ENCODE data around the gene NDUFA6.

The NDUFA6 gene

GRCh38 chr22:42068291-42068690 is 22.3 kb downstream of the NDUFA6 start:
- ChIA-PET POLR2A (no interaction called here), CTCF (interaction anchor here (1.3 kb wide), 1 partner anchor 44 kb away, joined by 3 read pairs; no protein-coding TSS in a partner anchor)
- H3K36me3 ChIP-seq (ENCODE audit: control insufficient read depth in 2 of 2, insufficient read depth in 1 of 2, low read length in 2 of 2): peaks cover 4 to 52% of the 10 kb centered on the region in 2 experiments; a peak in 2 of 3 replicates
- H3K4me3 ChIP-seq (ENCODE audit: low read depth, low read length): no peak overlapping the region
- no peak overlapping the region for H3K27ac ChIP-seq (ENCODE audit: extremely low read depth, low read depth, low read length)
- TF ChIP-seq KLF8 (tag by site-specific recombination; IDR thresholded peaks at IDR 0.05) (no peak), ZNF133 (tag by site-specific recombination; IDR thresholded peaks at IDR 0.05) (0 out of 2 replicates have a peak, but pooled peaks have one; percentile 22)
- H3K9me3 ChIP-seq (ENCODE audit: control insufficient read depth, insufficient read depth, low read depth, low read length): no peaks in the 10 kb centered on the region
- H3K4me1 ChIP-seq (ENCODE audit: control insufficient read depth, insufficient read depth, low read length): peaks cover 2% of the 10 kb centered on the region; the same call in 1 of the 2 replicates

- Histone ChIP-seq H3K27ac (ENCODE audit: extremely low read depth, low read depth, low read length) (no peak overlapping the region), H3K9me3 (ENCODE audit: control insufficient read depth, insufficient read depth, low read depth, low read length) (no peaks in the 10 kb centered on the region), H3K4me1 (ENCODE audit: control insufficient read depth, insufficient read depth, low read length) (peaks cover 2% of the 10 kb centered on the region; the same call in 1 of the 2 replicates), H3K4me3 (ENCODE audit: low read depth, low read length) (no peak overlapping the region), H3K36me3 (ENCODE audit: control insufficient read depth in 2 of 2, insufficient read depth in 1 of 2, low read length in 2 of 2) (peaks cover 4 to 57% of the 10 kb centered on the region in 2 experiments; a peak in 2 of 3 replicates)
- no peak for TF ChIP-seq ZNF558 (tag by site-specific recombination; IDR thresholded peaks at IDR 0.05)
- TF ChIP-seq ZNF266 (tag by site-specific recombination; IDR thresholded peaks at IDR 0.05; ENCODE audit: low read depth): no peak
- TF ChIP-seq SP2 (tag by site-specific recombination; IDR thresholded peaks at IDR 0.05): no peak
- TF ChIP-seq ZNF555 (tag by site-specific recombination; conservative IDR thresholded peaks at IDR 0.05): no peak
- TF ChIP-seq ZBTB6 (tag by site-specific recombination; IDR thresholded peaks at IDR 0.05): no peak
- no peak for TF ChIP-seq ZNF423 (tag by site-specific recombination; IDR thresholded peaks at IDR 0.05)
- no peak for TF ChIP-seq ZNF837 (tag by site-specific recombination; IDR thresholded peaks at IDR 0.05)
- no peak for TF ChIP-seq ZNF670 (tag by site-specific recombination; IDR thresholded peaks at IDR 0.05; ENCODE audit: low read depth)
- TF ChIP-seq ZNF658 (tag by site-specific recombination; IDR thresholded peaks at IDR 0.05): no peak
- TF ChIP-seq YY2 (tag by site-specific recombination; IDR thresholded peaks at IDR 0.05): no peak
- no peak for TF ChIP-seq PRDM6 (tag by site-specific recombination; IDR thresholded peaks at IDR 0.05)
- no peak for TF ChIP-seq KLF8 (tag by site-specific recombination; IDR thresholded peaks at IDR 0.05)
- TF ChIP-seq KLF10 (tag by site-specific recombination; IDR thresholded peaks at IDR 0.05): no peak
- TF ChIP-seq ZNF174 (tag by site-specific recombination; IDR thresholded peaks at IDR 0.05): no peak
- no peak for TF ChIP-seq ZNF404 (tag by site-specific recombination; IDR thresholded peaks at IDR 0.05)
- no peak for TF ChIP-seq MYNN (tag by site-specific recombination; IDR thresholded peaks at IDR 0.05; ENCODE audit: borderline replicate concordance)
- TF ChIP-seq HOXC10 (CRISPR knock-in tag; IDR thresholded peaks at IDR 0.05): no peak
- TF ChIP-seq ZNF560 (tag by site-specific recombination; IDR thresholded peaks at IDR 0.05; ENCODE audit: borderline replicate concordance): no peak
- no peak for TF ChIP-seq ZNF133 (tag by site-specific recombination; IDR thresholded peaks at IDR 0.05)
- CTCF ChIA-PET: interaction anchor here (1.3 kb wide), 1 partner anchor 43 kb away, joined by 3 read pairs; no protein-coding TSS in a partner anchor
- POLR2A ChIA-PET: no interaction called here
Observed at GRCh38 chr22:42067671-42068251, 22.8 kb downstream of the NDUFA6 start.

- Histone ChIP-seq H3K4me3 (ENCODE audit: low read depth, low read length) (no peak overlapping the region), H3K27ac (ENCODE audit: extremely low read depth, low read depth, low read length) (no peak overlapping the region), H3K4me1 (ENCODE audit: control insufficient read depth, insufficient read depth, low read length) (peaks cover 2% of the 10 kb centered on the region; the same call in 1 of the 2 replicates), H3K9me3 (ENCODE audit: control insufficient read depth, insufficient read depth, low read depth, low read length) (no peaks in the 10 kb centered on the region), H3K36me3 (ENCODE audit: control insufficient read depth in 2 of 2, insufficient read depth in 1 of 2, low read length in 2 of 2) (peaks cover 4 to 65% of the 10 kb centered on the region in 2 experiments; a peak in 2 of 3 replicates)
- POLR2A ChIA-PET: interaction anchor here (0.8 kb wide), 1 partner anchor 29 kb away, joined by 3 read pairs; no protein-coding TSS in a partner anchor
- CTCF ChIA-PET: interaction anchor here (0.7 kb wide), 1 partner anchor 141 kb away, joined by 3 read pairs; no protein-coding TSS in a partner anchor
- TF ChIP-seq BCL11A (tag by site-specific recombination; IDR thresholded peaks at IDR 0.05; ENCODE audit: low read depth) (no peak), KLF9 (tag by site-specific recombination; IDR thresholded peaks at IDR 0.05; ENCODE audit: low read depth) (no peak), ZNF549 (tag by site-specific recombination; IDR thresholded peaks at IDR 0.05) (no peak), ZNF621 (tag by site-specific recombination; IDR thresholded peaks at IDR 0.05) (no peak), SETDB1 (IDR thresholded peaks at IDR 0.05; ENCODE audit: insufficient read length, low read length) (no peak), ZNF645 (tag by site-specific recombination; IDR thresholded peaks at IDR 0.05) (no peak), ZNF132 (tag by site-specific recombination; IDR thresholded peaks at IDR 0.05; ENCODE audit: borderline replicate concordance) (no peak), SP3 (tag by site-specific recombination; IDR thresholded peaks at IDR 0.05) (no peak), ZNF433 (tag by site-specific recombination; IDR thresholded peaks at IDR 0.05; ENCODE audit: low read depth) (no peak), ZNF19 (tag by site-specific recombination; IDR thresholded peaks at IDR 0.05; ENCODE audit: low read depth) (no peak), SALL2 (tag by site-specific recombination; IDR thresholded peaks at IDR 0.05; ENCODE audit: borderline replicate concordance) (no peak)
Observed at GRCh38 chr22:42066937-42067336, 23.6 kb downstream of the NDUFA6 start.
